NCI-H2171 (cell line): Measurements from ENCODE around the gene NGF.

Experiments used
- DNase-seq: peaks from one replicate; lab custom pipeline; 2025; lab: John Stamatoyannopoulos, UW

NGF gene

GRCh38 chr1:115238336-115239147, 99.5 kb downstream of the NGF start:
- no peak for DNase-seq

GRCh38 chr1:115237507-115237906, 100.5 kb downstream of the NGF start:
- no peak for DNase-seq

DNA sequence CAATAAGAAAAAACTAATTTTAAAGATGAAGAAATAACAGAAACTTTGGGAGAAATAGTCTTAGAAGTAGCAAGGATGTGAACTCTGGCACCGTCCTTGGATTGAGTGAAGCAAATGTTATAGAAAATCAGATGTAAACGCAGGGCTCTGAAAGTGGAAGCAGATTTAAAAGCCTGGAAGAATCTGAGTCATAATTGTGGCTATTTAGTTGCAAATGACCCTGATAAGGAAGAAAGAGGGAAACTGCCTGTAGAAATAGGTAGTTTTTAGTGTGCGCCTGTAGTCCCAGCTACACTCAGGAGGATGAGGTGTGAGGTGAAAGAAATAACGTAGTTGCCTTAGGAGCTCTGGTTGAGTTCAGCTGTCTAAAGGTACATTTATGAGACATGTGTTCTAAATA, 101.0 kb downstream of the NGF start:
- DNase-seq: no peak
